GM23248 (cell line): Measurements from ENCODE around the gene SH3RF3. TPM values are rescaled to one million over a fixed set of nuclear protein-coding genes. Genes with fewer than 3 reads are reported as not detected.

ENCODE experiments used
- DNase-seq: peaks from one replicate; pipeline ENCODE4 v3.0.0-alpha.2; 2015
- H2AFZ ChIP-seq: fragments of 200-600 bp; sonication (generic); 2 replicates; pipeline ENCODE4 v1.6.1; 2016; ENCODE audit warnings: antibody characterized with exemption
- H3F3A ChIP-seq: fragments of 200-600 bp; sonication (generic); 2 replicates; pipeline ENCODE4 v1.6.1; 2016; ENCODE audit warnings: mild to moderate bottlenecking, antibody characterized with exemption, mixed run types; ENCODE audit not compliant: insufficient read depth
- H3K27ac ChIP-seq: fragments of 200-600 bp; sonication (generic); 2 replicates; pipeline ENCODE4 v1.5.1; 2016; ENCODE audit warnings: mild to moderate bottlenecking
- H3K27me3 ChIP-seq: fragments of 200-600 bp; sonication (generic); replicated peaks from 2 replicates; pipeline ENCODE4 v1.6.1; 2016; ENCODE audit warnings: mild to moderate bottlenecking; ENCODE audit not compliant: insufficient read depth
- H3K36me3 ChIP-seq: fragments of 200-600 bp; sonication (generic); 2 replicates; pipeline ENCODE4 v1.6.1; 2016; ENCODE audit warnings: low read depth, mild to moderate bottlenecking
- H3K4me1 ChIP-seq: fragments of 200-600 bp; sonication (generic); 2 replicates; pipeline ENCODE4 v1.6.1; 2016; ENCODE audit warnings: mild to moderate bottlenecking; ENCODE audit not compliant: insufficient read depth
- H3K4me2 ChIP-seq: fragments of 200-600 bp; sonication (generic); one replicate; pipeline ENCODE4 v1.6.1; 2016; ENCODE audit warnings: mild to moderate bottlenecking; ENCODE audit not compliant: unreplicated experiment
- H3K4me3 ChIP-seq: fragments of 200-600 bp; sonication (generic); 2 replicates; pipeline ENCODE4 v1.5.1; 2016; ENCODE audit warnings: mild to moderate bottlenecking
- H3K79me2 ChIP-seq: fragments of 200-600 bp; sonication (generic); 2 replicates; pipeline ENCODE4 v1.6.1; 2016; ENCODE audit warnings: mild to moderate bottlenecking; ENCODE audit not compliant: insufficient read depth
- H3K9ac ChIP-seq: fragments of 200-600 bp; sonication (generic); 2 replicates; pipeline ENCODE4 v1.6.1; 2016; ENCODE audit warnings: mild to moderate bottlenecking
- H3K9me2 ChIP-seq: fragments of 200-600 bp; sonication (generic); 2 replicates; pipeline ENCODE4 v1.6.1; 2016; ENCODE audit warnings: mixed run types, mild to moderate bottlenecking, moderate library complexity; ENCODE audit not compliant: insufficient read depth
- H3K9me3 ChIP-seq: fragments of 200-600 bp; sonication (generic); one replicate; pipeline ENCODE4 v1.6.1; 2017; ENCODE audit warnings: low read depth
- H4K20me1 ChIP-seq: fragments of 200-600 bp; sonication (generic); 2 replicates; pipeline ENCODE4 v1.6.0; 2016; ENCODE audit not compliant: insufficient read depth
- EZH2 ChIP-seq: fragments of 200-600 bp; sonication (generic); IDR thresholded peaks from 2 replicates; pipeline ENCODE4 v1.6.1; 2018; ENCODE audit warnings: antibody characterized with exemption, mild to moderate bottlenecking; ENCODE audit not compliant: insufficient read depth, poor library complexity, severe bottlenecking
- EZH2phosphoT487 ChIP-seq: fragments of 200-600 bp; sonication (generic); IDR thresholded peaks from 2 replicates; pipeline ENCODE4 v1.6.1; 2018; ENCODE audit warnings: antibody characterized with exemption, moderate library complexity, mild to moderate bottlenecking, low read depth; ENCODE audit not compliant: insufficient read depth
- WGBS, 2 experiments: methylation state at CpG; one replicate each; pipeline ENCODE4 v1.1.6; 2015 to 2017; ENCODE audit warnings: low lambda C conversion rate in 2 of 2, low coverage in 1 of 2; ENCODE audit errors: missing lambda C conversion rate in 2 of 2; 5-methylcytosine and 5-hydroxymethylcytosine counted together
- in situ Hi-C: fragments of 300-500 bp; cut with MboI; formaldehyde crosslinking; loops from 2 replicates; pipeline ENCODE4 v1.15.0; 2020
- polyA plus RNA-seq: library from polyadenylated mRNA; unstranded; fragments of >200 nt; fragmentation: Nextera tagmentation; extraction: Ambion mirVana; gene quantifications from 2 replicates; pipeline ENCODE4 v1.2.1, GENCODE V29; 2016
- total RNA-seq: library from RNA; depleted of rRNA; stranded (reverse); fragments of >200 nt; shearing (Covaris generic); gene quantifications from 2 replicates; pipeline ENCODE4 v1.2.3, GENCODE V29; 2014

Gene SH3RF3
- total and polyA plus RNA-seq, 2 experiments from 2014 or later, result 1.5 to 5.2 TPM

DNA sequence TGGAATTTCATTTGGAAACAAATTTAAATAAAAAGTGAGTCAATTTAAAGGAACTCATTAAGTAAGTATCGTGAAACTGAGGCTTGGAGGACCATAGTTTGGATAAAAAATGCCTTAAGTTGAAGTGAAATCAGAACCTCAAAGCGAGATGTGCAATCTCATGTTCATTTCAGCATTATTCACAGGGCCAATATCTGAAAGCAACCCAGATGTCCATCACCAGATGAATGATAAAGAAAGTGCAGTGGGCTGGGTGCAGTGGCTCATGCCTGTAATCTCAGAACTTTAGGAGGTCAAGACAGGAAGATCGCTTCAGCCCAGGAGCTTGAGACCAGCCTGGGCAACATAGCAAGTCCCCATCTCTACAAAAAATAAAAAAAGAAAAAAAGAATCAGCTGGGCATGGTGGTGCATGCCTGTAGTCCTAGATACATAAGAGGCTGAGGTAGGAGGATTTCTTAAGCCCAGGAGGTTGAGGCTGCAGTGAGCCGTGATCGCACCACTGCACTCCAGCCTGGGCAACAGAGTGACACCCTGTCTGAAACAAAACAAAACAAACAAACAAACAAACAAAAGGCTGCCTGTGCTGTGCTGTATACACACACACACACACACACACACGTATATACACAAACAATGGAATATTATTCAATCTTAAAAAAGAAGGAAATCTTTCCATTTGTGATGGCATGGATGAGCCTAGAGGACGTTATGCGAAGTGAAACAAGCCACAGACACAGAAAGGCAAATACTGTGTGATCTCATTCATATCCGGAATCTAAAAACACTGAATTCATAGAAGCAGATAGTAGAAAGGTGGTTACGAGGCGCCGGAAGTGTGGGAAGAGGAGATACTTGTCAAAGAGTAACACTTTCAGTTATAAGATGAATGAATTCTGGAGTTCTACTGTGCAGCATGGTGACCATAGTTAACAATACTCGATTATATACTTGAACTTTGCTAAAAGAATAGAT lies 14.5 kb downstream of the SH3RF3 start:
- H3K4me2 ChIP-seq, result no peak overlapping the region
- whole genome bisulfite sequencing, 2 experiments, result 92 to 94% methylated on average over 13 of the region's 13 CpGs
- H3K27ac ChIP-seq, result no peak overlapping the region
- in situ Hi-C loops, result no loop called here
- no peak overlapping the region for H3K4me3 ChIP-seq
- H3K79me2 ChIP-seq, result peaks cover 58% of the 10 kb centered on the region
- H3K36me3 ChIP-seq, result no peaks in the 10 kb centered on the region
- peaks cover 4% of the 10 kb centered on the region; the same call in 1 of the 2 replicates for H4K20me1 ChIP-seq
- no peak for TF ChIP-seq EZH2phosphoT487
- no peak for TF ChIP-seq EZH2
- peaks cover 5% of the 10 kb centered on the region; the same call in 1 of the 2 replicates for H3K4me1 ChIP-seq
- peaks cover 1% of the 10 kb centered on the region; the same call in 1 of the 2 replicates for H3F3A ChIP-seq
- no peaks in the 10 kb centered on the region for H3K9me2 ChIP-seq
- no peak for DNase-seq
- no peak overlapping the region for H3K9ac ChIP-seq
- no peaks in the 10 kb centered on the region for H3K9me3 ChIP-seq
- no peak overlapping the region for H2AFZ ChIP-seq
- no peaks in the 10 kb centered on the region for H3K27me3 ChIP-seq

DNA sequence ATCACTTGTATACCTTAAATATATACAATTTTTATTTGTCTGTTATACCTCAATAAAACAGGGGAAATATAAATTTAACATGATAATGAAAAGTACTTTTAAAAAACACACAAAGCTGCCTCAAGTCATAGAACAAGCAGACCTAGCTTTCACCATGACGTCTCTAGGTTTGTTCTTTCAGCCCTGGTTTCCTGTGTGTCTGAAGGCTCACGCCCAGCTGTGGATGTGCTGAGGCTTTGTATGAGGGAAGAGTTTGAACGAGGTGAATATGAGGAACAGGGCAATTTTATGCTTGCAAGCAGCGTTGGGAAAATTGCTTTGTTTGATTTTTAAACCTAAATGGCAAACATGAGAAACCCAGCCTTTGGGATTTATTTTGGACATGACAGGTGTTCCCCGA lies 15.3 kb downstream of the SH3RF3 start:
- Histone ChIP-seq H3K27me3 (no peaks in the 10 kb centered on the region), H3K79me2 (peaks cover 52% of the 10 kb centered on the region), H3K9ac (no peak overlapping the region), H3K4me2 (no peak overlapping the region), H3F3A (peaks cover 7% of the 10 kb centered on the region; the same call in 1 of the 2 replicates), H3K36me3 (no peaks in the 10 kb centered on the region), H3K4me1 (peaks cover 12% of the 10 kb centered on the region; the same call in 1 of the 2 replicates), H2AFZ (no peak overlapping the region), H3K4me3 (no peak overlapping the region), H3K9me2 (no peaks in the 10 kb centered on the region), H4K20me1 (no peaks in the 10 kb centered on the region; the same call in 1 of the 2 replicates), H3K27ac (no peak overlapping the region), H3K9me3 (no peaks in the 10 kb centered on the region)
- no peak for DNase-seq
- TF ChIP-seq EZH2 (no peak), EZH2phosphoT487 (no peak)
- in situ Hi-C loops, result no loop called here
- WGBS, 2 experiments, result 99 to 100% methylated on average over 5 of the region's 5 CpGs

DNA sequence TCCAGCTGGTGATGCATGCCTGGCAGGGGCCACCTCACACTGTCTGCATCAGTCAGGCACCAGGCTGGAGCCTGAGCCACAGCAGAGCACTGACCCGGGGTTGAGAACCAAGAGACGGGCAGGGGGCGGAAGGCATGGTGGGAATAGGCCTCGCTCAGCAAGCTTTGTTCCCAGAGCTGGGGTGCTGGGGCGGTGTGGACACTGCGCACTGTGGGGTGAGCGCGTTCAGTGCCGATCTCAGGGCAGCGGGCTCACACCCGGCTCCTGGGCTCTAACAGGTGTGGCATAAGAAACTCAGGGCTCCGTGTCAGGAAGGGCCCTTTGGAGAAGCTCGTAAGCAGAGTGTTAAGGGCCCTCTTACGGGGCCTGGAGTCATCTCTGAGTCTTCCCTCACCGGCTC lies 15.7 kb downstream of the SH3RF3 start:
- no peak for DNase-seq
- H3K9ac ChIP-seq, result no peak overlapping the region
- H3K4me2 ChIP-seq, result no peak overlapping the region
- H2AFZ ChIP-seq, result no peak overlapping the region
- H4K20me1 ChIP-seq, result no peaks in the 10 kb centered on the region; the same call in 1 of the 2 replicates
- 96 to 98% methylated on average over 14 to 15 of the region's 15 CpGs for WGBS, 2 experiments
- H3K9me2 ChIP-seq, result no peaks in the 10 kb centered on the region
- no peaks in the 10 kb centered on the region for H3K27me3 ChIP-seq
- in situ Hi-C loops, result no loop called here
- no peak overlapping the region for H3K4me3 ChIP-seq
- peaks cover 12% of the 10 kb centered on the region; the same call in 1 of the 2 replicates for H3K4me1 ChIP-seq
- TF ChIP-seq EZH2phosphoT487 (no peak), EZH2 (no peak)
- no peak overlapping the region for H3K27ac ChIP-seq
- H3K9me3 ChIP-seq, result no peaks in the 10 kb centered on the region
- peaks cover 11% of the 10 kb centered on the region for H3F3A ChIP-seq
- H3K79me2 ChIP-seq, result peaks cover 48% of the 10 kb centered on the region
- no peaks in the 10 kb centered on the region for H3K36me3 ChIP-seq

DNA sequence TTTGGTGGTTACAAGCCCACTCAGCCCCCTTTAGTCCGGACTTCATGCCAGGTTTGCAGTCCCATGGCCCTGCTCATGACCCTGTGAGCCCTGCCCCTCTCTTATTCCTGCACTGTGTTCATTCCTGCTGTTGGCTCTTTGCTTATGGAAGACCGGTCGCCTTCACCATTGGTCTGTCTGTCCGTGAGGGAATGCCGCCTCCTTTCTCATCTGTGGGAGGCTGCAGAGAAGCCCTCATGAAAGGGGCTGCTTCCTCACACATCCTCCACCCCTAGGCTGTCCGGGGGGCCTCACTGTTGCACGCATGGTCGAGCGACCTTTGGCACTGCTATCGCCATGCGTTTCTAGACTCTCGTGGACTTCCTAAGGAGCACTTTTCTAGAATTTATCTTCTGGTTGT lies 16.3 kb downstream of the SH3RF3 start:
- Histone ChIP-seq H3K27me3 (no peaks in the 10 kb centered on the region), H3K9me2 (no peaks in the 10 kb centered on the region), H3K27ac (no peak overlapping the region), H3F3A (peaks cover 14% of the 10 kb centered on the region), H4K20me1 (no peaks in the 10 kb centered on the region; the same call in 1 of the 2 replicates), H3K4me3 (no peak overlapping the region), H3K4me1 (peaks cover 12% of the 10 kb centered on the region; the same call in 1 of the 2 replicates), H3K9me3 (no peaks in the 10 kb centered on the region), H3K9ac (no peak overlapping the region), H3K36me3 (no peaks in the 10 kb centered on the region), H3K4me2 (no peak overlapping the region), H3K79me2 (peaks cover 50% of the 10 kb centered on the region), H2AFZ (no peak overlapping the region)
- no peak for DNase-seq
- in situ Hi-C loops, result no loop called here
- TF ChIP-seq EZH2 (no peak), EZH2phosphoT487 (no peak)
- WGBS, 2 experiments, result 91 to 95% methylated on average over 12 of the region's 12 CpGs
